Anterior cingulate cortex (tissue), 58 donors: Measurements from ENCODE around the gene SLC18A3.

Experiments
- DNase-seq, 58 donors: peaks; one replicate each; lab custom pipeline; 2025; lab: John Stamatoyannopoulos, UW

SLC18A3 gene

DNA sequence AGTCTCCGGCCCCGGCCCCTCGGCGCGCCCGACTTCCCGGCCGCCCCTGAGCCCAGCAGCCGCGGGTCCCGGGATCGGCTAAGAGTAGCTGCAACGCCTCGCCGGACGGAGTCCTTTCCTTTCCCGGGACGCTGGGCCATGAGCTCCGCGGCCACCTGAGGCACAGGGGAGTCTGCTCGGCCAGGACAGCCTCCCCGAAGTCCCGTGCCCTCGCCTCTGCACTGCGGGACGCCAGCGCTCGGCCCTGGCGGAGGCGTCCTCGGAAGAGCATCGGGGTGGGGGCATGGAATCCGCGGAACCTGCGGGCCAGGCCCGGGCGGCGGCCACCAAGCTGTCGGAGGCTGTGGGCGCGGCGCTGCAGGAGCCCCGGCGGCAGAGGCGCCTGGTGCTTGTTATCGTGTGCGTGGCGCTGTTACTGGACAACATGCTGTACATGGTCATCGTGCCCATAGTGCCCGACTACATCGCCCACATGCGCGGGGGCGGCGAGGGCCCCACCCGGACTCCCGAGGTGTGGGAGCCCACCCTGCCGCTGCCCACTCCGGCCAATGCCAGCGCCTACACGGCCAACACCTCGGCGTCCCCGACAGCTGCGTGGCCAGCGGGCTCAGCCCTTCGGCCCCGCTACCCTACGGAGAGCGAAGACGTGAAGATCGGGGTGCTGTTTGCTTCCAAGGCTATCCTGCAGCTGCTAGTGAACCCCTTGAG, 502 bp downstream of the SLC18A3 start:
- no peak for DNase-seq

DNA sequence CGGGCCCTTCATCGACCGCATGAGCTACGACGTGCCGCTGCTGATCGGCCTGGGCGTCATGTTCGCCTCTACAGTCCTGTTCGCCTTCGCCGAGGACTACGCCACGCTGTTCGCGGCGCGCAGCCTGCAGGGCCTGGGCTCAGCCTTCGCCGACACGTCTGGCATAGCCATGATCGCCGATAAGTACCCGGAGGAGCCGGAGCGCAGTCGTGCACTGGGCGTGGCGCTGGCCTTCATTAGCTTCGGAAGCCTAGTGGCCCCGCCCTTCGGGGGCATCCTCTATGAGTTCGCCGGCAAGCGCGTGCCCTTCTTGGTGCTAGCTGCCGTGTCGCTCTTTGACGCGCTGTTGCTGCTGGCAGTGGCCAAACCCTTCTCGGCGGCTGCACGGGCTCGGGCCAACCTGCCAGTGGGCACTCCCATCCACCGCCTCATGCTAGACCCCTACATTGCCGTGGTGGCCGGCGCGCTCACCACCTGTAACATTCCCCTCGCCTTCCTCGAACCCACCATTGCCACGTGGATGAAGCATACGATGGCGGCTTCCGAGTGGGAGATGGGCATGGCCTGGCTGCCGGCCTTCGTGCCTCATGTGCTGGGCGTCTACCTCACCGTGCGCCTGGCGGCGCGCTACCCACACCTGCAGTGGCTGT, 1.2 kb downstream of the SLC18A3 start:
- DNase-seq = no peak

DNA sequence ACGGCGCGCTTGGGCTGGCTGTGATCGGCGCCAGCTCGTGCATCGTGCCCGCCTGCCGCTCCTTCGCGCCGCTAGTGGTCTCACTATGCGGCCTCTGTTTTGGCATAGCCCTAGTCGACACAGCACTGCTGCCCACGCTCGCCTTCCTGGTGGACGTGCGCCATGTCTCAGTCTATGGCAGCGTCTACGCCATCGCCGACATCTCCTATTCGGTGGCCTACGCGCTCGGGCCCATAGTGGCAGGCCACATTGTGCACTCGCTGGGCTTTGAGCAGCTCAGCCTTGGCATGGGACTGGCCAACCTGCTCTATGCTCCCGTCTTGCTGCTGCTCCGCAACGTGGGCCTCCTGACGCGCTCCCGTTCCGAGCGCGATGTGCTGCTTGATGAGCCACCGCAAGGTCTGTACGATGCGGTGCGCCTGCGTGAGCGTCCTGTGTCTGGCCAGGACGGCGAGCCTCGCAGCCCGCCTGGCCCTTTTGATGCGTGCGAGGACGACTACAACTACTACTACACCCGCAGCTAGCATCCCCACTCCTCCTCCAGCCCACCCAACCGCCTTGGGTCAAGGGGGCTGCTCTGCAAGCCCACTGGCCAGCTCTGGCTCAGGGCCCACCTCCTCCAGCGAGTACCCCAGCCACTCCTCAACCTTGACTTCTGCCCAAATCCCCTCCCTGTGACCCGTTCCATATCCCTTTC, 1.9 kb downstream of the SLC18A3 start:
- no peak for DNase-seq

DNA sequence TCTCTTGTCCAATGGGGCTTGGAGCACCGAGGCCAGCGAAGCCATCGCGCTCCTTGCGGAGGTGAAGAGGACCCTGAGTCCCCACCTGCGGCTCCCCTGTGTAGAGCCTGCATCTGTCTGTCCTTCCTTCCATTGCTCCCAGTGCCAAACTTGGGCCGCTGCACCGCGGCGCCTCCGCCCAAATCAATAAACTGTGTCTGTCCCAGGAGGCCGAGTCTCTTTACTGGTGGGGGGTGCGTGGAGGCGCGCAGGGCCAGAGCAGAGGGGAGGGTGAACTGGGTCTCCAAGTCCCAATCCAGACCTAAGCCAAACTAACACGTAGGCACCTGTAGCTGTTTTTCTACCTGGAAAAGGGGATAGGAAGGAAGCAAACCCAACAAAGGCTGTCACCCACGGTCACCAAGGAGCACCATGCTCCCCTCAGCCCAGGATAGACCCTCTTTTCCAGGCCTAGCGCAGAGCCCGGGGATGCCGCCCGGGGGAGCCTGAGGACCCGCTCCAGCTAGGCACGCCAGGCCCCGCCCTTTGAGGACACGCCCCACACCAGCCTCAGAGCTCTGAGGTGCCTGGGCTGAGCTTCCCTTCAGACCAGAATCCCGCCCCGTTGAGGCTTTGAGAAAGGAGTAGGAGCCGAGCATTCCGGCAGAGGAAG, 2.5 kb downstream of the SLC18A3 start:
- no peak for DNase-seq

GRCh38 chr10:49613165-49613881, 3.2 kb downstream of the SLC18A3 start:
- DNase-seq = no peak

- no peak for DNase-seq
These were observed 3.8 kb downstream of the SLC18A3 start, which contains the start of gene CHAT for GRCh38 chr10:49613882-49614241. TSS of gene CHAT (plus strand) at chr10:49614037. CDS start at chr10:49614190, 153 bp downstream.

DNA sequence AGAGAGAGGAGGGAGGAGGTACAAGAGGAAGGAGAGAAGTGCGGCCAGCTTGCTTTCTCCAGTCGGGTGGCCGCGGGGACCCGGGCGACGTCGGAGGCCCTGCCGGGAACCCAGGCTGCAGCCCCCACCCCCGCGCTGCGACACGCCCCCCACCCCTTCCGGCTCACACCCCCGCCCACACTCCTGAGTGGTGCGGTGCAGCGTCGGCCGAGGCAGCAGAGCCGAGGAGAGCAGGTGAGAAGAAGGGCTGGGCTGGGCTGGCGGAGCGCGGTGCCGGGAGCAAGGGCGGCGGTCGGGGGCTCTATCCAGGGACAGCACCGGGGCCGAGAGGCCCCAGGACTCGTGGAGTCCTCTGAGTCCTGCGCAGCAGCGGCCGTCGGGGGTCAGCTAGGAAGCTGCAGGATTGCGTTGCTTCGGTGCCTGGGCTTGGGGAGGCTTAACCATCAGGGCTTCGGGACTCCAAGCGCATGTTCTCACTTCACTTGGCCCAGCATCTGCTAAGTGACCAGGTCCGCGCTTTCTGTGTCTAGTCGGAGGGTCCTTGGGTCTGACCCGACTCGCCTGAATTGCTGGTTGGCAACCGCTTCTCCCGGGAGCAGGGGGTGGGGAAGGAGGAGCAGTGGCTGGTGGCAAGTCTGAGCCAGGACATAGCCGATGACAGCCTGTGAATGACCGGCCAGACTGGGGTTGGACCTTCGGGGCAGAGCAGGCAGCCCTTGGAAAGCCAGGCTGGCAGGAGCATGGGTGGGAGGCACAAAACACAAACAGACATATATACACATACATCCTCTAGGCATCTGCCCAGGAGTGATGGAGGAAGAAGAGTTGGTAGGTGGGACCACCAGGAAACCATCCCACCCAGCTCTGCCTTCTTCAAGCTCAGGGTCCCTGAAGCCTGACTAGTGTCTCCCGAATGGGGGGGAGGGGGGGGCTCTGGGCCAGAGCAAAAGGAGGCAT, 4.4 kb downstream of the SLC18A3 start:
- DNase-seq = no peak

DNA sequence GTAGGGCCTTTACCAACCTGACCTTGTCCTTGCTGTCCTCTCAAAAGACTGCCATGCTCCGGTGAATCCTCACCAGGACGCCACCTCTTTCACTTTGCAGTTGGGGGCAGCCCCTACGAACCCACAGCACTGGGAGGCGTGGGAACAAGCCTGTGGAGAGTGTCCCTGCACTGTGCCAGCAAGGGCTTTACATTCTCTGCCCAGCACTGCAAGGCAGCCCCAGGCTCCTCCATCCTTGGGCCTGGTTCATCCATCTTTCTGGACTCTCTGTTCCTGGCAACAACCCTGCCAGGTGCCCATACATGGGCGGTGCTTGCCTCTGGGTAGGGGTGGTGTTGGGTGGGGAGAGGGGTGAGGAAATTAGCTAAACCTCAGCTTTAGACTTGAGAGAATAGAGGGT, 5.1 kb downstream of the SLC18A3 start:
- DNase-seq = no peak

GRCh38 chr10:49615721-49616120, 5.6 kb downstream of the SLC18A3 start:
- DNase-seq = no peak

DNA sequence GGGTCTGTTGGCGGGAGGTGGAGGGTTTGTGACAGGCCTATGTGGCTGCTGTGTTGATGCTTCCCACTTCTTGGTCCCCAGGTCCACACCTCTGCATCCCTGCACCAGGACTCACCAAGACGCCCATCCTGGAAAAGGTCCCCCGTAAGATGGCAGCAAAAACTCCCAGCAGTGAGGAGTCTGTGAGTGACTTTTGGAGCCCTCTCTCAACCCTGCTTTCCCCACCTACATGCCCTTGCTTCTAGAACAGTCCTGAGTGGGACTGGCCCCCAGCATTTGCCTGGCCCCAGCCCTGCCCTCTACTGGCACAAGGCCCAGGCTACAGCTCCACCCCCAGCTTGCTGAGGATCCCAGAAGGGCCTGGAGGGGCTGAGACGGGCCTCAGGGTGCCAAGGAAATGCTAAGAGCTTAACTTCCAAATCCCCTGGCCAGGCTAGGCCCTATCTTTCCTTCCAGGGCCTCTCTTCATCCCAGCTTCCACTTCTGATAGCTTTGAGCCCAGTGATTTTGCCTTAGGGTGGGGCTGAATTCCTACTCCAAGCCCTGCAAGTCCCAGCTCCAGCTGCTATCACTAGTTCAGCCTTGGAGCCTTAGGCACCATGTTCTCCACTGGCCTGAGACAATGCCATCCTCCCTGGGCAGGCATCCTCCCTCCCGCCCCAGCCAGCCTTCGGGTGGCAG, 6.5 kb downstream of the SLC18A3 start:
- no peak for DNase-seq

DNA sequence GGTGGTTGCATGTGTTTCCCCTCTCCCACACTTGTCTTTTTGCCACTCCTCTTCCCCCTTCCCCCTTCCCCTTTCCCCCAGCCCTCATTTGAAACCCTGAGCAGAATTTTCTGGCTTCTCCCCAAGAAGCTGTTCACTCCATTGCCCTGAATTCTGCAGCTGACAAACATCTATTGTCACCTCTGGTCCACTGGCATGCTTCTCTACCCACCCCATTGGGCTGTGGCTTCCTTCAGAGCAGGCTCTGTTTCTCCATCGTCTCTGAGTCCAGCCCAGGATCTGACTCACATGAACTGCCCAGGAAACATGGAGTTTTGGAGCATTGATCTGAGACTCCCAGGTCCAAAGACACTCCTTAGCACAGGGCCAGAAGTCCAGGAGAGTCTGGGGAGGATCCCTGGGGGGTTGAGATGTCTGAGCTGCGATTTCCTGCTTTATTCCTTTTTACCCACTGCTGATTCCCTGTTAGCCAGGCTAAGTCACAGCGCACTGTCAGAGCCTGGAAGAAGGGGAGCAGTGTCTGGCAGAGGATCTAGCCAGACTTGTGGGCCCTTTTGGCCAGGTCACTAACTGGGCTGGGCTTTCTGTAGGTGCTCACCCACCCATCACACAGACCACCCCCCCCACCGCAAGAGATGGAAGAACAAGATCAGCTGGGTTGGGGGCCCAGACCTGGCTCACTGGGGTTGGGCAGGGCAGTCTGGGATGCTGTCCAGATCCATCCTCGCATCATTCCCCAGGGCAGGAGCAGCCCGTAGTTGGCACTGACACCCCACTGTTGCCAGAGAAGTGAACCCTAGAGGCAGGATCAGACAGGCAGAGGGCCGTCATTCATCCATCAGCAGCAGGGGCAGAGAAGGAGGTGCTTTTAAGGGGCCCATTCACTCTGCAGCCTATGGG, 7.3 kb downstream of the SLC18A3 start:
- DNase-seq = no peak

GRCh38 chr10:49618821-49619220, 8.7 kb downstream of the SLC18A3 start:
- DNase-seq = no peak

DNA sequence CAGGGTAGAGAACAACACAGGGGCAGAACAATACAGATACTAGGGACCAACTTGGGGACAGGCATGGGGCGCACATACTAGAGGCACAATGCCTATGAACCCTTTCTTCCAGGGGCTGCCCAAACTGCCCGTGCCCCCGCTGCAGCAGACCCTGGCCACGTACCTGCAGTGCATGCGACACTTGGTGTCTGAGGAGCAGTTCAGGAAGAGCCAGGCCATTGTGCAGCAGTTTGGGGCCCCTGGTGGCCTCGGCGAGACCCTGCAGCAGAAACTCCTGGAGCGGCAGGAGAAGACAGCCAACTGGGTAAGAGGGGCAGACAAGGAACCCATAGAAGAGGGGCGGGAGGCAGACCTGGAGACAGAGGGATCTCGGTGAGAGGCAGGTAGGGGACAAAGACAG, 9.5 kb downstream of the SLC18A3 start:
- DNase-seq = no peak

GRCh38 chr10:49620286-49620810, 10.2 kb downstream of the SLC18A3 start:
- DNase-seq = no peak

GRCh38 chr10:49620841-49621378, 10.8 kb downstream of the SLC18A3 start:
- no peak for DNase-seq

DNA sequence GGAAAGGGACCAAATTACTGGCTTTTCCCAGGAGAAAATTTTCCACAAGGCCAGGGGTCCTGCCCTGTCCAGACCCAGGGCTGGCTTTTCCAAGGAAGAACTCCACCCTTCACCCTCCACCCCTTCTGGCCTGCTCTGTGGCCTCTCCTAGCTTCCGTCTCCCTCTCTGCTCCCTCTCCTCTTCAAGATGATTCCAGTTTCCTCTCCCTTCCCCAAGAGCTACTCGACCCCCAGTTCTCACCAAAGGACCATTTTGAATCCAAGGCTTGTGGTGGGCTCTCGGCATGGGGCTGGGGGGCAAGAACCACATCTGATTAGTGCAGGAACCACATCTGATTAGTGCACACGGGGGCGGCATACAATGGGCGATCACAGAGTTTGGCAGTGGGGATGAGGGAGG, 11.5 kb downstream of the SLC18A3 start:
- DNase-seq = no peak
